ENCODE results near the gene PPM1B.

- TF ChIP-seq YY1 (tag by site-specific recombination; IDR thresholded peaks at IDR 0.05): no peak
- no peak for TF ChIP-seq CTCF (tag by site-specific recombination; IDR thresholded peaks at IDR 0.05)
- TF ChIP-seq ZNF549 (tag by site-specific recombination; IDR thresholded peaks at IDR 0.05): no peak
- TF ChIP-seq PRDM4 (tag by site-specific recombination; IDR thresholded peaks at IDR 0.05): no peak
- TF ChIP-seq ZBTB21 (tag by site-specific recombination; IDR thresholded peaks at IDR 0.05): no peak
- no peak for TF ChIP-seq ZNF416 (tag by site-specific recombination; IDR thresholded peaks at IDR 0.05)
- TF ChIP-seq KLF17 (tag by site-specific recombination; IDR thresholded peaks at IDR 0.05): no peak
- no peak for TF ChIP-seq ZNF561 (tag by site-specific recombination; IDR thresholded peaks at IDR 0.05; ENCODE audit: borderline replicate concordance)
- no peak for TF ChIP-seq EGR2 (tag by site-specific recombination; IDR thresholded peaks at IDR 0.05; ENCODE audit: low read depth)
- no peak for TF ChIP-seq ZNF140 (tag by site-specific recombination; IDR thresholded peaks at IDR 0.05)
- no peak for TF ChIP-seq HOXA7 (CRISPR knock-in tag; IDR thresholded peaks at IDR 0.05; ENCODE audit: borderline replicate concordance)
These were observed 42.5 kb downstream of the PPM1B start for GRCh38 chr2:44211183-44211582.
